ENCODE data around the gene NUDT8. TPM values are rescaled to one million over a fixed set of nuclear protein-coding genes. Genes with fewer than 3 reads are reported as not detected.

Gene NUDT8
- total and polyA plus RNA-seq, 9 of the 15 experiments (the other 6 are each of a cell fraction or from before 2014, with no cell fraction given) = 0.23 to 27.8 (median 5.0) TPM

GRCh38 chr11:67649634-67650510 lies 20.1 kb upstream of the NUDT8 start (continued):
- TF ChIP-seq, protein P1, sequence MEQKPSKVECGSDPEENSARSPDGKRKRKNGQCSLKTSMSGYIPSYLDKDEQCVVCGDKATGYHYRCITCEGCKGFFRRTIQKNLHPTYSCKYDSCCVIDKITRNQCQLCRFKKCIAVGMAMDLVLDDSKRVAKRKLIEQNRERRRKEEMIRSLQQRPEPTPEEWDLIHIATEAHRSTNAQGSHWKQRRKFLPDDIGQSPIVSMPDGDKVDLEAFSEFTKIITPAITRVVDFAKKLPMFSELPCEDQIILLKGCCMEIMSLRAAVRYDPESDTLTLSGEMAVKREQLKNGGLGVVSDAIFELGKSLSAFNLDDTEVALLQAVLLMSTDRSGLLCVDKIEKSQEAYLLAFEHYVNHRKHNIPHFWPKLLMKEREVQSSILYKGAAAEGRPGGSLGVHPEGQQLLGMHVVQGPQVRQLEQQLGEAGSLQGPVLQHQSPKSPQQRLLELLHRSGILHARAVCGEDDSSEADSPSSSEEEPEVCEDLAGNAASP (IDR thresholded peaks at IDR 0.05) = no peak
- TF ChIP-seq DPF2 (IDR thresholded peaks at IDR 0.05) (no peak), ZFP36 (IDR thresholded peaks at IDR 0.05; ENCODE audit: low read depth, low read length, partially characterized antibody) (no peak), ZC3H4 (CRISPR knock-in tag; IDR thresholded peaks at IDR 0.05; ENCODE audit: borderline replicate concordance) (no peak), ZBTB17 (CRISPR knock-in tag; IDR thresholded peaks at IDR 0.05) (no peak)
- TF ChIP-seq, protein P2, sequence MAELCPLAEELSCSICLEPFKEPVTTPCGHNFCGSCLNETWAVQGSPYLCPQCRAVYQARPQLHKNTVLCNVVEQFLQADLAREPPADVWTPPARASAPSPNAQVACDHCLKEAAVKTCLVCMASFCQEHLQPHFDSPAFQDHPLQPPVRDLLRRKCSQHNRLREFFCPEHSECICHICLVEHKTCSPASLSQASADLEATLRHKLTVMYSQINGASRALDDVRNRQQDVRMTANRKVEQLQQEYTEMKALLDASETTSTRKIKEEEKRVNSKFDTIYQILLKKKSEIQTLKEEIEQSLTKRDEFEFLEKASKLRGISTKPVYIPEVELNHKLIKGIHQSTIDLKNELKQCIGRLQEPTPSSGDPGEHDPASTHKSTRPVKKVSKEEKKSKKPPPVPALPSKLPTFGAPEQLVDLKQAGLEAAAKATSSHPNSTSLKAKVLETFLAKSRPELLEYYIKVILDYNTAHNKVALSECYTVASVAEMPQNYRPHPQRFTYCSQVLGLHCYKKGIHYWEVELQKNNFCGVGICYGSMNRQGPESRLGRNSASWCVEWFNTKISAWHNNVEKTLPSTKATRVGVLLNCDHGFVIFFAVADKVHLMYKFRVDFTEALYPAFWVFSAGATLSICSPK (IDR thresholded peaks at IDR 0.05; ENCODE audit: borderline replicate concordance) = no peak

Measured in K562 (cell line).